ENCODE results near the gene LMO1.

The LMO1 gene

DNA sequence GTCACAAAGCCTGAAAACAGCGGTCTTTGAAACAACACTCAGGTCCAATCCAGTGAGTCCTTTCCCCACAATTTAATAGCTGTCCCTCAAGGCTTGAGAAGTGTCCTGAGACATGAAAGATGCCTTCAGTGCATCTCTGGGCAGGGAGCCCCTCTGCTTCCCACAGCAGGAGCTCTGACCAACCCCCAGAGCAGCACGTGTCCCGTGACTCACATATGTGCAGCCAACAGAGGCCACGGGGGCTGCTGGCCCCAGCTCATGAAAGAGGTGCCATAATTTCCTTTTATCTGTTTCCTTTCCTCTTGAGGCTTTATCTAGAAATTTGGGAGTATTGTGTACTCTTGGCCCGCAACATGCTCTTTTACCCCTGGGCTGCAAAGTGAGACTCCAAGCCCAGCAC, 33.2 kb upstream of the LMO1 start:
- TF ChIP-seq, protein P1, sequence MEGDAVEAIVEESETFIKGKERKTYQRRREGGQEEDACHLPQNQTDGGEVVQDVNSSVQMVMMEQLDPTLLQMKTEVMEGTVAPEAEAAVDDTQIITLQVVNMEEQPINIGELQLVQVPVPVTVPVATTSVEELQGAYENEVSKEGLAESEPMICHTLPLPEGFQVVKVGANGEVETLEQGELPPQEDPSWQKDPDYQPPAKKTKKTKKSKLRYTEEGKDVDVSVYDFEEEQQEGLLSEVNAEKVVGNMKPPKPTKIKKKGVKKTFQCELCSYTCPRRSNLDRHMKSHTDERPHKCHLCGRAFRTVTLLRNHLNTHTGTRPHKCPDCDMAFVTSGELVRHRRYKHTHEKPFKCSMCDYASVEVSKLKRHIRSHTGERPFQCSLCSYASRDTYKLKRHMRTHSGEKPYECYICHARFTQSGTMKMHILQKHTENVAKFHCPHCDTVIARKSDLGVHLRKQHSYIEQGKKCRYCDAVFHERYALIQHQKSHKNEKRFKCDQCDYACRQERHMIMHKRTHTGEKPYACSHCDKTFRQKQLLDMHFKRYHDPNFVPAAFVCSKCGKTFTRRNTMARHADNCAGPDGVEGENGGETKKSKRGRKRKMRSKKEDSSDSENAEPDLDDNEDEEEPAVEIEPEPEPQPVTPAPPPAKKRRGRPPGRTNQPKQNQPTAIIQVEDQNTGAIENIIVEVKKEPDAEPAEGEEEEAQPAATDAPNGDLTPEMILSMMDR (IDR thresholded peaks at IDR 0.05): no peak
- Histone ChIP-seq H3K9me3 (no peaks in the 10 kb centered on the region), H3K4me3 (no peak overlapping the region), H3K27me3 (peaks cover 0 to 10% of the 10 kb centered on the region in 2 donors), H3K36me3 (no peaks in the 10 kb centered on the region), H3K27ac (no peak overlapping the region), H3K4me1 (no peaks in the 10 kb centered on the region)
- intact Hi-C loops (cut with DNase I; ENCODE audit: low total_unique reads): no loop called here
- DNase-seq: peak in 1 of 2 donors; percentile 35

DNA sequence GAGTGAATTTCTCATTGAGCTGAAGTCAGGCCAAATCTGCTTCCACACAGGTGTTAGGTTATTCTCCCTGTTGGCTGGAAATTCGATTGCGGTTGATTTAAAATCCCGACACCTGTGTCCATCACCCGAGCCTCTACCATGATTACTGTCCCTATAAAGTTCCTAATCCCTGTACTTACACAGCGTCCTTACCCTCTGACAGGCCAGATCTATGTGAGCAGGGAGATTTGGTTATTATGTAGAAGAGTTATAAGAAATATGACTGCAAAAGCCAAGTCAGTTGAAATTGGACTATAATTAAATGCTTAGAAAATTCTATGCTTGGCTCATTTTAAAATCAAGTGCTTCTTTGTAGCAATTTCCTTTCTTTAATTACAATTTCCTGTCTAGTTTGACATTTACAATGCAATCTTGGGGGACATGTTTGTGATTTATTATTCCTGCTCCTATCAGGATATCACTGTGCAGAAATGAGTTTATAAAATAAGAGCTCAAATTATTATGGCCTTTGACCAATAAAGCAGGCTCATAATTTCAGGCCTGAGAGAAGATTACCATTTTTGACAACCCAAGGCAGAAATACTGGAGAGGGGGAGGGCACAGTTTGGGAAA, 32.5 kb upstream of the LMO1 start:
- H3K27me3 ChIP-seq: peaks cover 0 to 7% of the 10 kb centered on the region in 2 donors
- no peaks in the 10 kb centered on the region for H3K9me3 ChIP-seq
- H3K36me3 ChIP-seq: no peaks in the 10 kb centered on the region
- no peak overlapping the region for H3K4me3 ChIP-seq
- TF ChIP-seq, protein P1 (IDR thresholded peaks at IDR 0.05): no peak
- DNase-seq: no peak
- intact Hi-C loops (cut with DNase I; ENCODE audit: low total_unique reads): no loop called here
- H3K27ac ChIP-seq: no peak overlapping the region
- H3K4me1 ChIP-seq: no peaks in the 10 kb centered on the region

DNA sequence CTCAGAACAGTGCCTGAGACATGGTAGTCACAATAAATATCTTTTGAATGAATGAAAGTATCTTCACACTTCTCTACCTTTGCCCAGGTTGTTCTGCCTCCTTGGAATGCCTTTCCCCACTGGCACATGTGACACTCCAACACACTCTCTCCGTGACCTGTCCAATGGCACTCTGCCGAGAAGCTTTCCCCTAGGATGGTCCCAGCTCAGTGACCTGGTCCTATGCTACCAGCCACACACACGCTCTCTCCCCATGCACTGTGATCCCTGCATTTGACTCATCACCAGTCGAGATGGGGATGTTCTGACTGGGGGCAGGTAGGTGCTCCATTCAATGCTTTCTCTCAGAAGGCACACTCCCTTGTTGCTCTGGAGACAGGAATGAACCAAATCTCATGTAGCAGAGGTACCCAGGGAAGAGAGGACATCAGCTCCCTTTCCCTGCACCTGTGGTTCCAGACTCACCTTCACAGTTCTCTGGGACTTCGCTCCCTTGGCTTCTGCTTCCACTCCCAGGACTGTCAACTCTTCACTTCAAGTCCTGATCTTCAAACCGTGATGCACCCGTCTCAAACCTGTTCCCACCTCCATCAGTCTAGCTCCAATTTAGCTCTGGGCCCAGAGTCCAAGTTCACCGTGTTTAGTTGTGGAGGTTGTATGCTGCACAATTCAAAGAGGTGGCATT, 30.7 kb upstream of the LMO1 start:
- H3K4me3 ChIP-seq: no peak overlapping the region
- no peaks in the 10 kb centered on the region for H3K4me1 ChIP-seq
- H3K27me3 ChIP-seq: peaks cover 0 to 3% of the 10 kb centered on the region in 2 donors
- no peaks in the 10 kb centered on the region for H3K9me3 ChIP-seq
- no peak overlapping the region for H3K27ac ChIP-seq
- TF ChIP-seq, protein P1 (IDR thresholded peaks at IDR 0.05): no peak
- H3K36me3 ChIP-seq: no peaks in the 10 kb centered on the region
- intact Hi-C loops (cut with DNase I; ENCODE audit: low total_unique reads): no loop called here
- no peak for DNase-seq

DNA sequence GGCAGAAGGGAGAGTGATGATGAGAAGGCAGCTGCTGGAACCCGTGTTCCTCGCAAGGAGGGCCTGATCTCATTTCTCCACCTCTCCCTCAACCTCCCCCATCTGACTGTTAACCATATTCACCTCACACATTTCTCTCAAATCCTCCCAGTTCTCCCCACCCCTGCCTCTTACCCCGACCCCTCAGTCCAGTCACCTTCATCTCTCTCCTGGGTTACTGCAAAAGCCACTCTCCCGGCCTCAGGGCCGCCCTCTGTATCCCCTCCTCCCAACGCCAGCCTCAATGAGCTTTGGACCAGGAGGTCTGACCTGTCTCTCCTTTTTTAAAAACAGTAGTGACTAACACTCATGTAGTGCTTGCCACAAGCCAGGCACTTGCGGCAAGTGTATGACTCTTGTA, 29.5 kb upstream of the LMO1 start:
- no peak for DNase-seq
- peaks cover 0 to 3% of the 10 kb centered on the region in 2 donors for H3K27me3 ChIP-seq
- no peaks in the 10 kb centered on the region for H3K4me1 ChIP-seq
- intact Hi-C loops (cut with DNase I; ENCODE audit: low total_unique reads): no loop called here
- no peak overlapping the region for H3K4me3 ChIP-seq
- no peaks in the 10 kb centered on the region for H3K9me3 ChIP-seq
- no peaks in the 10 kb centered on the region for H3K36me3 ChIP-seq
- TF ChIP-seq, protein P1 (IDR thresholded peaks at IDR 0.05): no peak
- H3K27ac ChIP-seq: no peak overlapping the region

DNA sequence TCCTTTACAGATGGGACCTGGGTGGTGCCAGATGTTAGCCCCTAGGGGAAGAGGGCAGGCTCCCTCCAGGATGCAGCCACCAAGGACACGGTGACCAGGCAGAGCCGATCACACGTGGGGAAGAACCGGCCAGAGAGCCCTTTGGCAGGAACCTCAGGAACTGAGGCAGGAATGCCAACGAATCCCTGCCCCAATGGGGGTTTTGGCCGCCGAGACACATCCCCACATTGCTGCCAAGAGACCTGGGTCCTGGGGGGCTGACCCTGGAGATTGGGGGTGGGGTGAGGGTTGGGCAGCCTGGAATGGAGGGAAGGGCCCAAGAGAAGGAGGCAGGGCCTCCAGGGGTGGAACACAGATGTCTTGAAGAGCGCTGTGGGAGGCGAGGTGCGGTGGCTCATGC, 28.7 kb upstream of the LMO1 start:
- peak in 1 of 2 donors; percentile 43 for DNase-seq
- intact Hi-C loops (cut with DNase I; ENCODE audit: low total_unique reads): no loop called here
- TF ChIP-seq, protein P1 (IDR thresholded peaks at IDR 0.05): no peak

More for the DNA sequence above, 28.7 kb upstream of the LMO1 start:
- H3K36me3 ChIP-seq: no peaks in the 10 kb centered on the region
- peaks cover 0 to 3% of the 10 kb centered on the region in 2 donors for H3K27me3 ChIP-seq
- H3K4me3 ChIP-seq: no peak overlapping the region
- H3K9me3 ChIP-seq: no peaks in the 10 kb centered on the region
- no peak overlapping the region for H3K27ac ChIP-seq
- no peaks in the 10 kb centered on the region for H3K4me1 ChIP-seq

Data from tibial artery (tissue), 4 donors.